Urinary bladder (tissue), 4 donors: ENCODE data around the gene PDE4B. TPM values are rescaled to one million over a fixed set of nuclear protein-coding genes. Genes with fewer than 3 reads are reported as not detected.

Experiments
- DNase-seq: peaks from one replicate; pipeline ENCODE4 v3.0.0-alpha.2; 2015; ENCODE audit errors: extremely low spot score
- H3K27ac ChIP-seq: one replicate; pipeline ENCODE4 v1.5.1; 2013; ENCODE audit warnings: low read depth, mild to moderate bottlenecking, moderate library complexity
- H3K36me3 ChIP-seq: one replicate; pipeline ENCODE4 v1.6.1; 2013; ENCODE audit warnings: mild to moderate bottlenecking, moderate library complexity; ENCODE audit not compliant: insufficient read depth
- H3K4me1 ChIP-seq: one replicate; pipeline ENCODE4 v1.6.1; 2013; ENCODE audit warnings: mild to moderate bottlenecking, moderate library complexity; ENCODE audit not compliant: insufficient read depth
- H3K4me3 ChIP-seq: one replicate; pipeline ENCODE4 v1.5.1; 2013; ENCODE audit warnings: low read depth, low read length
- WGBS: extraction: QIAGEN DNeasy Blood & Tissue Kit; methylation state at CpG from one replicate; pipeline ENCODE4 v1.1.7; 2013; 5-methylcytosine and 5-hydroxymethylcytosine counted together
- polyA plus RNA-seq: library from polyadenylated mRNA; stranded (reverse); fragments of 200-250 nt; gene quantifications from one replicate; pipeline ENCODE4 v1.2.3, GENCODE V29; 2013
- total RNA-seq: library from RNA; depleted of rRNA; stranded (reverse); fragments of >200 nt; gene quantifications from one replicate; pipeline ENCODE4 v1.2.3, GENCODE V29; 2014
- donor health status: healthy with polysubstance abuse.
- donor health status: healthy.

The PDE4B gene
- total and polyA plus RNA-seq, 2 donors, result 9.0 to 43.1 TPM

GRCh38 chr1:66383611-66384010 lies 590.9 kb downstream of the PDE4B start:
- no peak overlapping the region for H3K27ac ChIP-seq
- no peak overlapping the region for H3K4me3 ChIP-seq
- no peaks in the 10 kb centered on the region for H3K36me3 ChIP-seq
- H3K4me1 ChIP-seq, result no peaks in the 10 kb centered on the region
- WGBS, result 87% methylated on average over 1 of the region's 1 CpG
- no peak for DNase-seq

GRCh38 chr1:66384258-66384921 lies 591.7 kb downstream of the PDE4B start:
- DNase-seq, result no peak
- WGBS, result 92% methylated on average over 1 of the region's 1 CpG

GRCh38 chr1:66386712-66387111 lies 594.0 kb downstream of the PDE4B start:
- no peak overlapping the region for H3K27ac ChIP-seq
- no peaks in the 10 kb centered on the region for H3K4me1 ChIP-seq
- no peaks in the 10 kb centered on the region for H3K36me3 ChIP-seq
- no peak overlapping the region for H3K4me3 ChIP-seq
- 82% methylated on average over 1 of the region's 1 CpG for WGBS
- DNase-seq, result no peak

More at GRCh38 chr1:66384258-66384921, 591.7 kb downstream of the PDE4B start:
- H3K4me3 ChIP-seq, result no peak overlapping the region
- H3K27ac ChIP-seq, result no peak overlapping the region
- H3K36me3 ChIP-seq, result no peaks in the 10 kb centered on the region
- no peaks in the 10 kb centered on the region for H3K4me1 ChIP-seq

GRCh38 chr1:66388913-66389312 lies 596.2 kb downstream of the PDE4B start:
- Histone ChIP-seq H3K4me3 (no peak overlapping the region), H3K27ac (no peak overlapping the region), H3K4me1 (no peaks in the 10 kb centered on the region), H3K36me3 (no peaks in the 10 kb centered on the region)
- DNase-seq, result no peak
- 81% methylated on average over 2 of the region's 2 CpGs for WGBS

- 96% methylated on average over 7 of the region's 7 CpGs for WGBS
- H3K4me3 ChIP-seq, result no peak overlapping the region
- no peak for DNase-seq
- H3K36me3 ChIP-seq, result no peaks in the 10 kb centered on the region
- no peak overlapping the region for H3K27ac ChIP-seq
- no peaks in the 10 kb centered on the region for H3K4me1 ChIP-seq
Measured at GRCh38 chr1:66393586-66394287, 601.0 kb downstream of the PDE4B start.

GRCh38 chr1:66394603-66395002 lies 601.9 kb downstream of the PDE4B start:
- H3K4me1 ChIP-seq, result no peaks in the 10 kb centered on the region
- no peaks in the 10 kb centered on the region for H3K36me3 ChIP-seq
- H3K27ac ChIP-seq, result no peak overlapping the region
- no peak for DNase-seq
- 97% methylated on average over 5 of the region's 5 CpGs for WGBS
- H3K4me3 ChIP-seq, result no peak overlapping the region

DNA sequence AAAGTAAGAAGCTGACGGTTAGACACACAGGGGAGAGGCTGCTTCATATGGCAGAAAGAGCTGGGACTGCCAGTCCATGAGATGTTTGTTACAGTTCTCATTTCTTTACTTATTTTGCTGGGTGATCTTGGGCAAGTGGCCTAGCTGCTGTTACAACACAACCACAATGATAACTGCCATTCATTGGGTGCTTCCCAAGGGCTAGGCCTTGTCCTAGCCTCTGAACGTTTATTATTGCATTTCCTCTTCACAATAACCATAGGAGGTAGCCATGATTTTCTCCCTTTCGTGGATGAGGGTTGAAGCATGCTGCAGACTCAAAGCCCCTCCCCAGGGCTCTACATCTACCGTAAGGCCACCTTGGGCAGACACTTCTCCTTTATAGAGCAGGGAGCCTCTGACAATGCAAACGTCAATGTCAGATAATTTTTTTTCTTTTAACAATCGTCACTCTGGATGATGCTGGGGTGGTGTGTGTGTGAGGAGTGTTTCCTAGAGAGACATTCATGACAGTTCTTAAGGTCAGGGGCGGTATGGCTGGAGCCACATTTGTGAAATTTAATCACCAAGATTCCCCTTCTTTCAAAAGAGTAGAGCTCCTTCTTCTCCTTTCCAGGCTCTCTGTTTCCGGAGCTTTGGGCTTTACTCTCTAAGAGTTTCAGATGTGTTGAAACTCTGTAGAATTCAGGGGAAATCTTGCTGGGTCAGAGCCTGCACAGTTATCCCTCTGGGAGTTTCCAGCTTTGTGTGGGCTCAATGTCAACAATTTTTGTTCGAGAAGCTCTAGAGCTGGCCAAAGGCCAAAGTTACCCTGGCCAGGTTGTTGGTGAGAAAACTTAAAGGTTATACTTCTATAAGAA lies 602.7 kb downstream of the PDE4B start:
- DNase-seq, result no peak
- no peaks in the 10 kb centered on the region for H3K36me3 ChIP-seq
- H3K4me1 ChIP-seq, result no peaks in the 10 kb centered on the region
- WGBS, result 61% methylated on average over 9 of the region's 9 CpGs
- H3K4me3 ChIP-seq, result no peak overlapping the region
- H3K27ac ChIP-seq, result no peak overlapping the region

- DNase-seq, result no peak
- 81% methylated on average over 7 of the region's 7 CpGs for WGBS
- Histone ChIP-seq H3K4me3 (no peak overlapping the region), H3K4me1 (no peaks in the 10 kb centered on the region), H3K27ac (no peak overlapping the region), H3K36me3 (no peaks in the 10 kb centered on the region)
Measured at GRCh38 chr1:66396212-66396890, 603.7 kb downstream of the PDE4B start.

DNA sequence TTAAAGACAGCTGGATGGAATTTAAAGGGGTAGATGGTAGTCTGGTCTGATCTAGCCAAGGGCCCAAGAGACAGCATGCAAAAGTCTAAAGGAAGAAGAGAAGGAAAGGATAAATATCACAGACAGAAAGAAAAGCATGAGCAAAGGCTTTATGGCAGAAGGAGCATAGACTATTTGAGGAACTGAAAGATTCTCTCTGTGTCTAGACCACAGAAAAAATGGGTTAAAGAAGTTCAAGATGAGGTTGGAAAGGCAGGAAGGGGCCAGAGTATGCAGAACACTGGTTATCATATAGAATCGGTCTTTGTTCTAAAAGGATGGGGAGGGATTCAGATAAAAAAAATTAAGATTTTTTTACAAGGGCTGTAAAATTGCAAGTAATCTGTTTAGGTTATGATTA lies 604.5 kb downstream of the PDE4B start:
- Histone ChIP-seq H3K4me1 (no peaks in the 10 kb centered on the region), H3K27ac (no peak overlapping the region), H3K36me3 (no peaks in the 10 kb centered on the region), H3K4me3 (no peak overlapping the region)
- 93% methylated on average over 1 of the region's 1 CpG for WGBS
- no peak for DNase-seq

GRCh38 chr1:66399888-66400529 lies 607.3 kb downstream of the PDE4B start:
- H3K36me3 ChIP-seq, result no peaks in the 10 kb centered on the region
- H3K4me1 ChIP-seq, result no peaks in the 10 kb centered on the region
- no peak overlapping the region for H3K27ac ChIP-seq
- H3K4me3 ChIP-seq, result no peak overlapping the region
- no peak for DNase-seq
- WGBS, result 89% methylated on average over 3 of the region's 3 CpGs

DNA sequence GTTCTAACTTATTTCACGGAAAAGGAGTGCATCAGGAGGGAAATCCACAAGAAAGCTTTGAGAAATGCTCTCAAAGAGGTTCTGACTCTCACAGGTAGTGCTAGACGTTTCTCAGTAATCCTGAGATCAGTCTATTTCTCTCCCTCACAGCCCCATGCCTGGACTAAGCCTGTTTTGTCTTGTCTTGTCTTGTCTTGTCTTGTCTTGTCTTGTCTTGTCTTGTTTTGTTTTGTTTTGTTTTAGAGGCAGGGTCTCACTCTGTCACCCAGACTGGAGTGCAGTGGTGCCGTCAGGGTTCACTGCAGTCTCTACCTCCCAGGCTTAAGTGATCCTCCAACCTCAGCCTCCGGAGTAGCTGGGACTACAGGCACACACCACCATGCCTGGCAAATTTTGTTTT lies 608.0 kb downstream of the PDE4B start:
- WGBS, result 92% methylated on average over 4 of the region's 4 CpGs
- Histone ChIP-seq H3K4me1 (no peaks in the 10 kb centered on the region), H3K4me3 (no peak overlapping the region), H3K36me3 (no peaks in the 10 kb centered on the region), H3K27ac (no peak overlapping the region)
- no peak for DNase-seq

GRCh38 chr1:66401244-66401643 lies 608.5 kb downstream of the PDE4B start:
- Histone ChIP-seq H3K4me1 (no peaks in the 10 kb centered on the region), H3K27ac (no peak overlapping the region), H3K4me3 (no peak overlapping the region), H3K36me3 (no peaks in the 10 kb centered on the region)
- 84% methylated on average over 2 of the region's 2 CpGs for WGBS
- no peak for DNase-seq

DNA sequence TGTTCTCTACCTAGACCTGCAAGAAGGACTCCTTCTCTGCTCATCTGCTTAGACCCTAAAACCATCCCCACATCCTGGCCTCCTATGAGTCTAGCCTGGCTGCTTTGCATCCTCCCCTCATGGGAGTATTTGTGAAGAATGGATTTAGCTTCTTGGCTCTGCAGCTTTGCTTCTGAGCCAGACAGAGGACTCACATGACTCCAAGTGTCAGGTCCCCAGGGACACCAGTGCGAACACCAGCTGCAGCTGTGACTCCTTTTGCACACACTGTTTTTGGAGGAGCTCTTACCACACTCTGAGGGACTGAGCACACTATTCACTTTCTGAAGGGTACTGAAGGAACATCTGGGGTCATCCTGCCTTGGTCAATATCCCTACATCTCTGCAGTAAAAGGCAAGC lies 609.5 kb downstream of the PDE4B start:
- Histone ChIP-seq H3K4me3 (no peak overlapping the region), H3K4me1 (no peaks in the 10 kb centered on the region), H3K36me3 (no peaks in the 10 kb centered on the region), H3K27ac (no peak overlapping the region)
- no peak for DNase-seq
- 26% methylated on average over 1 of the region's 1 CpG for WGBS
